Neuronal stem cell (in vitro differentiated cells): ENCODE data around the gene FHIT.

Experiments
- DNase-seq: peaks from one replicate; pipeline ENCODE4 v3.0.0-alpha.2; 2013; ENCODE audit warnings: low spot score
- H2AFZ ChIP-seq: one replicate; pipeline ENCODE4 v1.6.1; 2013; ENCODE audit warnings: mild to moderate bottlenecking, low read length, inconsistent platforms
- H2AK5ac ChIP-seq: 2 replicates; pipeline ENCODE4 v1.6.1; 2013; ENCODE audit warnings: low read depth, mild to moderate bottlenecking, inconsistent platforms, low read length, moderate library complexity, mixed read lengths
- H2BK120ac ChIP-seq: 2 replicates; pipeline ENCODE4 v1.6.1; 2013; ENCODE audit warnings: low read depth, mild to moderate bottlenecking, inconsistent platforms, low read length, moderate library complexity, mixed read lengths
- H2BK12ac ChIP-seq: one replicate; pipeline ENCODE4 v1.6.1; 2013; ENCODE audit warnings: low read length, inconsistent platforms
- H2BK15ac ChIP-seq: 2 replicates; pipeline ENCODE4 v1.6.1; 2013; ENCODE audit warnings: mild to moderate bottlenecking, low read length, inconsistent platforms, mixed read lengths
- H2BK5ac ChIP-seq: one replicate; pipeline ENCODE4 v1.6.1; 2013; ENCODE audit warnings: inconsistent platforms, mild to moderate bottlenecking, low read length, moderate library complexity
- H3K14ac ChIP-seq: one replicate; pipeline ENCODE4 v1.6.1; 2013; ENCODE audit warnings: low read length, inconsistent platforms
- H3K18ac ChIP-seq: 2 replicates; pipeline ENCODE4 v1.6.1; 2013; ENCODE audit warnings: low read length, inconsistent platforms
- H3K23ac ChIP-seq: 2 replicates; pipeline ENCODE4 v1.6.1; 2013; ENCODE audit warnings: low read depth, mild to moderate bottlenecking, mixed read lengths, low read length, inconsistent platforms; ENCODE audit not compliant: poor library complexity
- H3K27ac ChIP-seq: replicated peaks from 3 replicates; pipeline ENCODE4 v1.5.1; 2013; ENCODE audit warnings: low read length, inconsistent platforms
- H3K27me3 ChIP-seq, 3 experiments: 2 replicates each; pipeline ENCODE4 v1.6.1; 2013; ENCODE audit warnings: low read length in 3 of 3, mild to moderate bottlenecking in 2 of 3, inconsistent platforms in 1 of 3, low read depth in 1 of 3, mixed read lengths in 1 of 3, moderate library complexity in 1 of 3; ENCODE audit not compliant: control insufficient read depth in 3 of 3, insufficient read depth in 3 of 3
- H3K36me3 ChIP-seq, 2 donors: replicated peaks in 1 of 2; 2 replicates each; pipeline ENCODE4 v1.6.1; 2013; ENCODE audit warnings: low read length in 2 of 2; ENCODE audit not compliant: control insufficient read depth in 2 of 2, insufficient read depth in 2 of 2
- H3K4ac ChIP-seq: 2 replicates; pipeline ENCODE4 v1.6.1; 2013; ENCODE audit warnings: inconsistent platforms, mild to moderate bottlenecking, low read length, moderate library complexity
- H3K4me1 ChIP-seq, 2 donors: 1 replicate in 1 of 2; 2 replicates in 1 of 2; pipeline ENCODE4 v1.6.1; 2013; ENCODE audit warnings: low read length in 2 of 2, low read depth in 1 of 2; ENCODE audit not compliant: control insufficient read depth in 2 of 2, insufficient read depth in 1 of 2
- H3K4me2 ChIP-seq: one replicate; pipeline ENCODE4 v1.6.1; 2013; ENCODE audit warnings: mild to moderate bottlenecking, low read length, inconsistent platforms; ENCODE audit not compliant: insufficient read depth, poor library complexity, severe bottlenecking
- H3K4me3 ChIP-seq, 2 donors: 2 replicates each; pipeline ENCODE4 v1.5.1; 2013; ENCODE audit warnings: low read length in 2 of 2, mild to moderate bottlenecking in 2 of 2, inconsistent platforms in 1 of 2, moderate library complexity in 1 of 2
- H3K79me1 ChIP-seq: one replicate; pipeline ENCODE4 v1.6.1; 2013; ENCODE audit warnings: low read depth, mild to moderate bottlenecking, inconsistent platforms, low read length, moderate library complexity
- H3K9ac ChIP-seq: one replicate; pipeline ENCODE4 v1.6.1; 2013; ENCODE audit warnings: mild to moderate bottlenecking, low read depth, low read length, inconsistent platforms; ENCODE audit not compliant: poor library complexity
- H3K9me3 ChIP-seq, 2 donors: replicated peaks in 1 of 2; 2 replicates each; pipeline versions ENCODE3 to v1.6.1; 2013; ENCODE audit warnings: low read length in 2 of 2, mild to moderate bottlenecking in 2 of 2, inconsistent platforms in 1 of 2, low read depth in 1 of 2, mixed read lengths in 1 of 2, moderate library complexity in 1 of 2; ENCODE audit not compliant: control insufficient read depth in 2 of 2, insufficient read depth in 1 of 2
- H4K8ac ChIP-seq: one replicate; pipeline ENCODE4 v1.6.1; 2013; ENCODE audit warnings: low read depth, mild to moderate bottlenecking, inconsistent platforms, low read length, moderate library complexity
- H4K91ac ChIP-seq: one replicate; pipeline ENCODE4 v1.6.1; 2013; ENCODE audit warnings: low read length, low read depth, mild to moderate bottlenecking, inconsistent platforms; ENCODE audit not compliant: poor library complexity
- WGBS, 2 donors: extraction: QIAGEN DNeasy Blood & Tissue Kit; methylation state at CpG; one replicate each; pipeline ENCODE4 v1.1.7; 2013; ENCODE audit warnings: missing lambda C conversion rate in 2 of 2, mixed read lengths in 1 of 2; ENCODE audit not compliant: insufficient read length in 2 of 2, insufficient replicate concordance in 1 of 2; ENCODE audit errors: extremely low coverage in 2 of 2; 5-methylcytosine and 5-hydroxymethylcytosine counted together

The FHIT gene

DNA sequence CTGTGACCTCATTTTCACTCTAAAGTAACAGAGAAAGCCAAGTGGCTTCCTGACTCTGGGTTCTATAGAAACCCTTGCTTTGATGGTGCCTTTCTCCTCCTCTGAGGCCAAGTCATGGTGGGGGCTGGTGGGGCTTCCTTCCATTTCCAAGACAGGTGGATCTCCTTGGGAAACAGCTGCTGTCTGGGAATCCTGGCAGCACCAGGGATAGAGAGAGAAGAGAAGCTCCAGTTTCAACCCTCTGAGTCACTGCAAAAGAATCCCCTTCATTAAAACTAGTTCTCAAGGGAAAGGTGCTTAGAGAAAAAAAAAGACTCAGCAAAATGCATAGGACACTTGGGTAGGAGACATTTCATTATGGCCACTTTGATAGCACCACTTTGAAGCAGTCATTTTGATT, 614.4 kb downstream of the FHIT start:
- H3K23ac ChIP-seq: no peak overlapping the region

DNA sequence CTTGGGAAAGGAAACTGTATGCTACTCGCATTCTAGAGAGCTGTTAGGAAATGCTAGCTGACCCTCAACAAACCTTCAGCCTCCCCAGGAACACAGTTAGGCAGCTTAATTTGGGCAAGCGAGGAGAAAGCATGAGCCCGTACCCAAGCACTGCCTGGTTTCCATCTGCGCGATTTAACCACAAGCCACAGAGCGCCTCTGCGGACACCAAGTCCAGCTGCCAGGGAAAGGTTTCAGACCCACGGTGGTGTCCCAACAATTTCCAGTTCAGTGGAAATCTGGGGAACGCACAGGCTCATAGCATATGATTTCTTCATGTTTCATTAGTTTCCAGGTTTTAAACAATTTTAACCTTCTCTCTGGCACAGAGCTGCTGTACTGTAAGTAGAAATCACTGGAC, 617.6 kb downstream of the FHIT start:
- Histone ChIP-seq H2AK5ac (peak overlapping the region; percentile 26), H3K4me1 (peaks cover 10% of the 10 kb centered on the region in 2 donors), H3K9me3 (no peaks in the 10 kb centered on the region), H2BK12ac (no peak overlapping the region), H3K27me3 (no peaks in the 10 kb centered on the region), H3K9ac (no peak overlapping the region), H2BK15ac (peak overlapping the region; percentile 51), H2BK5ac (no peak overlapping the region), H3K4me3 (no peak overlapping the region), H3K4ac (no peak overlapping the region), H3K79me1 (no peaks in the 10 kb centered on the region), H3K36me3 (no peaks in the 10 kb centered on the region), H3K18ac (peak overlapping the region; percentile 60), H4K8ac (no peak overlapping the region), H4K91ac (no peak overlapping the region), H3K4me2 (no peak overlapping the region), H3K27ac (no peak overlapping the region), H3K14ac (no peak overlapping the region), H2AFZ (no peak overlapping the region), H2BK120ac (no peak overlapping the region), H3K23ac (no peak overlapping the region)
- DNase-seq: no peak
- no CpG with 5 or more reads among the region's 9 CpGs for WGBS, 2 donors

More for the DNA sequence above, 614.4 kb downstream of the FHIT start:
- H3K27ac ChIP-seq: peak overlapping the region; percentile 10
- no peak overlapping the region for H3K4me3 ChIP-seq
- H3K14ac ChIP-seq: no peak overlapping the region
- DNase-seq: peak; percentile 6
- H2AK5ac ChIP-seq: no peak overlapping the region
- no peak overlapping the region for H2BK15ac ChIP-seq
- no peak overlapping the region for H3K9ac ChIP-seq
- H2BK5ac ChIP-seq: no peak overlapping the region
- no peak overlapping the region for H4K8ac ChIP-seq
- no peaks in the 10 kb centered on the region for H3K9me3 ChIP-seq
- H3K4ac ChIP-seq: no peak overlapping the region
- H4K91ac ChIP-seq: no peak overlapping the region
- no peak overlapping the region for H3K4me2 ChIP-seq
- no peaks in the 10 kb centered on the region for H3K36me3 ChIP-seq
- no peaks in the 10 kb centered on the region for H3K27me3 ChIP-seq
- H3K79me1 ChIP-seq: no peaks in the 10 kb centered on the region
- H2BK12ac ChIP-seq: no peak overlapping the region
- peaks cover 2 to 5% of the 10 kb centered on the region in 2 donors for H3K4me1 ChIP-seq
- H3K18ac ChIP-seq: no peak overlapping the region
- no peak overlapping the region for H2BK120ac ChIP-seq
- peak overlapping the region; percentile 77 for H2AFZ ChIP-seq

DNA sequence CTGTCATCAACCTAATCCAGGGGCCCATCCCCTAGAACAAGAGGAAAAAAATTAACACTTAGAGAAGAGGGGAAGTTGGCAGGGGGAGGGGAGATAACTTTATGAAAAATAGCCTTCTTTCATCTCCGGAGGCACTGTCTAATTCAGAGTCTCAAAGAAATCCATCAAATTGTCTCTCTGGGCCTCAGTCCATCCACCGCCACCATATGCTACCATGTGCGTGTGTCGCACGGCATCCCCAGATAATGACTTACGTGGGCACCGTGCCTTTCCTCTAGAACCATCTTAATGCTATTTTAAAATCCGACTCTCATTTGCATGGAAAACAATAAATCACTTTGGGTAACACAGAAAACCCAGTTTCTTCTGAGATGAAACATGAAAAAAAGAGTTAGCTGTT, 619.7 kb downstream of the FHIT start:
- no peak overlapping the region for H2BK120ac ChIP-seq
- H3K9me3 ChIP-seq: no peaks in the 10 kb centered on the region
- peaks cover 8% of the 10 kb centered on the region in 2 donors for H3K4me1 ChIP-seq
- no peak overlapping the region for H3K27ac ChIP-seq
- no peaks in the 10 kb centered on the region for H3K27me3 ChIP-seq
- no peak overlapping the region for H2BK12ac ChIP-seq
- no peak overlapping the region for H2AFZ ChIP-seq
- H4K8ac ChIP-seq: no peak overlapping the region
- no peak overlapping the region for H2AK5ac ChIP-seq
- no peak overlapping the region for H3K23ac ChIP-seq
- DNase-seq: no peak
- H3K9ac ChIP-seq: no peak overlapping the region
- H2BK5ac ChIP-seq: no peak overlapping the region
- H3K79me1 ChIP-seq: no peaks in the 10 kb centered on the region
- H2BK15ac ChIP-seq: no peak overlapping the region
- H3K14ac ChIP-seq: no peak overlapping the region
- no peak overlapping the region for H3K4ac ChIP-seq
- H3K4me3 ChIP-seq: no peak overlapping the region
- H3K18ac ChIP-seq: no peak overlapping the region
- WGBS, 2 donors: no CpG with 5 or more reads among the region's 8 CpGs
- no peak overlapping the region for H4K91ac ChIP-seq
- no peaks in the 10 kb centered on the region for H3K36me3 ChIP-seq
- no peak overlapping the region for H3K4me2 ChIP-seq

DNA sequence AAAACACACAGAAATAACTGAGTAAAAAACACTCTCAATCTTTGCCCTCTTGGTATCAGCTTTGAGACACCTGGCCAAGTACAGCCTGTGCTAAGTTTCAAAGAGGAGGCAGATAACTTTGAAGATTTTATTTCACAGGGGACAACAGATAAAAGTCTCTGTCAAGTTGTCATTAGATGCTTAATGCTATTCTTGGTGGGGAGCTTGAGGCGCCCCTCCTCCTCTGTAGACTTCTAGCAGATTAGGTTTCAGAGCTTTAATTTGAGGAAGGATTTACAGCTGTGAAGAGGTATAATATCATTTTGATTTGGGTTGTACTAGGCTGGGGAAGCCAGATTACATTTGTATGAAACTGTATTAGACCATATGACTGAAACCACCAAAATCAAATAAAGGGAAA, 620.3 kb downstream of the FHIT start:
- Histone ChIP-seq H3K4me2 (no peak overlapping the region), H3K9ac (no peak overlapping the region), H3K79me1 (no peaks in the 10 kb centered on the region), H4K91ac (no peak overlapping the region), H3K4ac (no peak overlapping the region), H3K27ac (no peak overlapping the region), H2BK120ac (no peak overlapping the region), H3K27me3 (no peaks in the 10 kb centered on the region), H4K8ac (no peak overlapping the region), H2AK5ac (no peak overlapping the region), H3K14ac (no peak overlapping the region), H2BK5ac (no peak overlapping the region), H3K4me1 (peaks cover 7 to 8% of the 10 kb centered on the region in 2 donors), H2BK15ac (no peak overlapping the region), H3K36me3 (no peaks in the 10 kb centered on the region), H3K18ac (no peak overlapping the region), H3K9me3 (no peaks in the 10 kb centered on the region), H2BK12ac (no peak overlapping the region), H2AFZ (no peak overlapping the region), H3K23ac (no peak overlapping the region), H3K4me3 (no peak overlapping the region)
- WGBS, 2 donors: no CpG with 5 or more reads among the region's 1 CpG
- no peak for DNase-seq
